HepG2 (cell line): ENCODE data around the gene KLB. TPM values are rescaled to one million over a fixed set of nuclear protein-coding genes. Genes with fewer than 3 reads are reported as not detected.
A peak's percentile ranks its signal among the peaks of the same experiment; 100 is the strongest.

Experiments used
- FOXO1 ChIP-seq: sonication (generic); formaldehyde crosslinking; IDR thresholded peaks from 2 replicates; pipeline ENCODE4 v1.4.0; 2020; ENCODE audit warnings: missing genetic modification reagents
- PCBP1 ChIP-seq: fragments of 200-400 bp; formaldehyde crosslinking; IDR thresholded peaks from 2 replicates; pipeline ENCODE4 v1.6.1; 2017; ENCODE audit warnings: mild to moderate bottlenecking, low read depth, low read length, borderline replicate concordance
- RAD51 ChIP-seq: fragments of 450-650 bp; IDR thresholded peaks from 2 replicates; pipeline ENCODE4 v1.6.1; 2016; ENCODE audit warnings: borderline replicate concordance
- RBAK ChIP-seq: sonication (generic); formaldehyde crosslinking; IDR thresholded peaks from 2 replicates; pipeline ENCODE4 v1.5.1; 2020; ENCODE audit warnings: mild to moderate bottlenecking, missing genetic modification reagents
- SIX4 ChIP-seq: sonication (generic); formaldehyde crosslinking; IDR thresholded peaks from 2 replicates; pipeline ENCODE4 v1.4.0; 2020; ENCODE audit warnings: missing genetic modification reagents
- TOPORS ChIP-seq: sonication (generic); formaldehyde crosslinking; IDR thresholded peaks from 2 replicates; pipeline ENCODE4 v1.8.0; 2023; ENCODE audit warnings: mild to moderate bottlenecking, missing genetic modification reagents
- YEATS2 ChIP-seq: sonication (generic); formaldehyde crosslinking; IDR thresholded peaks from 2 replicates; pipeline ENCODE4 v1.4.0; 2020; ENCODE audit warnings: missing genetic modification reagents, borderline replicate concordance
- ZNF564 ChIP-seq: sonication (generic); formaldehyde crosslinking; IDR thresholded peaks from 2 replicates; pipeline ENCODE4 v1.8.1; 2023; ENCODE audit warnings: mild to moderate bottlenecking, missing genetic modification reagents
- polyA plus RNA-seq, 8 experiments: library from polyadenylated mRNA; depleted of rRNA in 3 of 8; stranded (reverse) in 7 of 8; unstranded in 1 of 8; fragments of >200 nt; fragmentation: Illumina TruSeq in 4 of 8; extraction: Trizol in 4 of 8; gene quantifications; 2 replicates each; pipeline versions ENCODE4 v1.2.1 to v1.2.3, GENCODE V29; 2011 to 2016; ENCODE audit warnings: low read depth in 4 of 8, missing spikeins in 1 of 8, mixed read lengths in 1 of 8; ENCODE audit not compliant: insufficient read depth in 1 of 8
- total RNA-seq, 5 experiments: library from RNA; depleted of rRNA; stranded (reverse); fragments of >200 nt; fragmentation: Illumina TruSeq; extraction: Trizol; gene quantifications; 2 replicates each; pipeline ENCODE4 v1.2.3, GENCODE V29; 2016; ENCODE audit warnings: low read depth in 1 of 5
- TF ChIP-seq, protein P1 (sequence below): sonication (generic); formaldehyde crosslinking; IDR thresholded peaks from 2 replicates; pipeline ENCODE4 v1.5.0; 2020; ENCODE audit warnings: mild to moderate bottlenecking, missing genetic modification reagents
- TF ChIP-seq, protein P2 (sequence below): sonication (generic); formaldehyde crosslinking; IDR thresholded peaks from 2 replicates; pipeline ENCODE4 v1.8.0; 2022; ENCODE audit warnings: missing genetic modification reagents, mild to moderate bottlenecking, inconsistent platforms, borderline replicate concordance
- TF ChIP-seq, protein P3 (sequence below): sonication (generic); formaldehyde crosslinking; IDR thresholded peaks from 2 replicates; pipeline ENCODE4 v1.5.1; 2020; ENCODE audit warnings: missing genetic modification reagents, mild to moderate bottlenecking, borderline replicate concordance
- TF ChIP-seq, protein P4 (sequence below): sonication (generic); formaldehyde crosslinking; conservative IDR thresholded peaks from 2 replicates; pipeline ENCODE4 v1.4.0; 2020; ENCODE audit warnings: missing genetic modification reagents
- TF ChIP-seq, protein P5 (sequence below): sonication (generic); formaldehyde crosslinking; IDR thresholded peaks from 2 replicates; pipeline ENCODE4 v1.4.0; 2020; ENCODE audit warnings: missing genetic modification reagents, borderline replicate concordance
- TF ChIP-seq, protein P6 (sequence below): sonication (generic); formaldehyde crosslinking; IDR thresholded peaks from 2 replicates; pipeline ENCODE4 v1.4.0; 2020; ENCODE audit warnings: missing genetic modification reagents, borderline replicate concordance

The KLB gene
- total and polyA plus RNA-seq, 2 of the 13 experiments (the other 11 are each of a cell fraction or from before 2014, with no cell fraction given) = 25.3 to 82.0 TPM

DNA sequence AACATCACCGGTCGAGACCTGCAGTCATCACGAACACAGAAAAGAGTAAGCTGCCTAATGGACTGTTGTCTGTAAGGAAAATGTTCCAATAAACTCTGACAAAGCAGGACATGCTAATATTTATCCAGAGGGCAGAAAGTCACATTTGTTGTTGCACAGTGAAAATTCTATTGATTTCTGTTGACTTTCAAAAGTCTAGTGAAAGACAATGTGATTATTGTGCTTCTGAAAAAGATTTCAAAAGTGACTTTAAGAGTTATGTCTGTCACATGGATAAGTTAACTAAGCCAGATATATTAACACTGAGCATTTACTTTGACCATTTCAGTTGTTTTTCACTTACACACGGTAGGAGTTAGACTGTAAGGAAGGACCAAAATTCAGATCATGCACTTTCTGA is 31.3 kb upstream of the KLB start (continued):
- TF ChIP-seq, protein P1, sequence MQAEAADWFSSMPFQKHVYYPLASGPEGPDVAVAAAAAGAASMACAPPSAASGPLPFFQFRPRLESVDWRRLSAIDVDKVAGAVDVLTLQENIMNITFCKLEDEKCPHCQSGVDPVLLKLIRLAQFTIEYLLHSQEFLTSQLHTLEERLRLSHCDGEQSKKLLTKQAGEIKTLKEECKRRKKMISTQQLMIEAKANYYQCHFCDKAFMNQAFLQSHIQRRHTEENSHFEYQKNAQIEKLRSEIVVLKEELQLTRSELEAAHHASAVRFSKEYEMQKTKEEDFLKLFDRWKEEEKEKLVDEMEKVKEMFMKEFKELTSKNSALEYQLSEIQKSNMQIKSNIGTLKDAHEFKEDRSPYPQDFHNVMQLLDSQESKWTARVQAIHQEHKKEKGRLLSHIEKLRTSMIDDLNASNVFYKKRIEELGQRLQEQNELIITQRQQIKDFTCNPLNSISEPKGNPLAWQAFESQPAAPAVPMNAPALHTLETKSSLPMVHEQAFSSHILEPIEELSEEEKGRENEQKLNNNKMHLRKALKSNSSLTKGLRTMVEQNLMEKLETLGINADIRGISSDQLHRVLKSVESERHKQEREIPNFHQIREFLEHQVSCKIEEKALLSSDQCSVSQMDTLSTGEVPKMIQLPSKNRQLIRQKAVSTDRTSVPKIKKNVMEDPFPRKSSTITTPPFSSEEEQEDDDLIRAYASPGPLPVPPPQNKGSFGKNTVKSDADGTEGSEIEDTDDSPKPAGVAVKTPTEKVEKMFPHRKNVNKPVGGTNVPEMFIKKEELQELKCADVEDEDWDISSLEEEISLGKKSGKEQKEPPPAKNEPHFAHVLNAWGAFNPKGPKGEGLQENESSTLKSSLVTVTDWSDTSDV (CRISPR knock-in tag) = no peak
- TF ChIP-seq PCBP1 (no peak), RBAK (no peak), FOXO1 (CRISPR knock-in tag) (peak; percentile 81; the same call in 1 of the 2 replicates), SIX4 (CRISPR knock-in tag) (no peak), RAD51 (no peak), TOPORS (CRISPR knock-in tag) (no peak), YEATS2 (CRISPR knock-in tag) (no peak), ZNF564 (CRISPR knock-in tag) (no peak)
- TF ChIP-seq, protein P2, sequence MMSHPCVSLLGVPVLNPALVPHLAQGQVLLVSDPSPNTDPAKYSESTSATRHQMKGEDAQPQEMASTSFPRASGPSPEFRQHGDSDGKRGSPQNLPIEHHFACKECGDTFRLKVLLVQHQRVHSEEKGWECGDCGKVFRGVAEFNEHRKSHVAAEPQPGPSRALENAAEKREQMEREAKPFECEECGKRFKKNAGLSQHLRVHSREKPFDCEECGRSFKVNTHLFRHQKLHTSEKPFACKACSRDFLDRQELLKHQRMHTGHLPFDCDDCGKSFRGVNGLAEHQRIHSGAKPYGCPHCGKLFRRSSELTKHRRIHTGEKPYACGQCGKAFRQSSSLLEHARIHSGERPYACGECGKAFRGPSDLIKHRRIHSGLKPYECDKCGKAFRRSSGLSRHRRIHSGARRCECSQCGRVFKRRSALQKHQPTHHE = no peak
- TF ChIP-seq, protein P3, sequence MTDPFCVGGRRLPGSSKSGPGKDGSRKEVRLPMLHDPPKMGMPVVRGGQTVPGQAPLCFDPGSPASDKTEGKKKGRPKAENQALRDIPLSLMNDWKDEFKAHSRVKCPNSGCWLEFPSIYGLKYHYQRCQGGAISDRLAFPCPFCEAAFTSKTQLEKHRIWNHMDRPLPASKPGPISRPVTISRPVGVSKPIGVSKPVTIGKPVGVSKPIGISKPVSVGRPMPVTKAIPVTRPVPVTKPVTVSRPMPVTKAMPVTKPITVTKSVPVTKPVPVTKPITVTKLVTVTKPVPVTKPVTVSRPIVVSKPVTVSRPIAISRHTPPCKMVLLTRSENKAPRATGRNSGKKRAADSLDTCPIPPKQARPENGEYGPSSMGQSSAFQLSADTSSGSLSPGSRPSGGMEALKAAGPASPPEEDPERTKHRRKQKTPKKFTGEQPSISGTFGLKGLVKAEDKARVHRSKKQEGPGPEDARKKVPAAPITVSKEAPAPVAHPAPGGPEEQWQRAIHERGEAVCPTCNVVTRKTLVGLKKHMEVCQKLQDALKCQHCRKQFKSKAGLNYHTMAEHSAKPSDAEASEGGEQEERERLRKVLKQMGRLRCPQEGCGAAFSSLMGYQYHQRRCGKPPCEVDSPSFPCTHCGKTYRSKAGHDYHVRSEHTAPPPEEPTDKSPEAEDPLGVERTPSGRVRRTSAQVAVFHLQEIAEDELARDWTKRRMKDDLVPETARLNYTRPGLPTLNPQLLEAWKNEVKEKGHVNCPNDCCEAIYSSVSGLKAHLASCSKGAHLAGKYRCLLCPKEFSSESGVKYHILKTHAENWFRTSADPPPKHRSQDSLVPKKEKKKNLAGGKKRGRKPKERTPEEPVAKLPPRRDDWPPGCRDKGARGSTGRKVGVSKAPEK (CRISPR knock-in tag) = no peak
- TF ChIP-seq, protein P4, sequence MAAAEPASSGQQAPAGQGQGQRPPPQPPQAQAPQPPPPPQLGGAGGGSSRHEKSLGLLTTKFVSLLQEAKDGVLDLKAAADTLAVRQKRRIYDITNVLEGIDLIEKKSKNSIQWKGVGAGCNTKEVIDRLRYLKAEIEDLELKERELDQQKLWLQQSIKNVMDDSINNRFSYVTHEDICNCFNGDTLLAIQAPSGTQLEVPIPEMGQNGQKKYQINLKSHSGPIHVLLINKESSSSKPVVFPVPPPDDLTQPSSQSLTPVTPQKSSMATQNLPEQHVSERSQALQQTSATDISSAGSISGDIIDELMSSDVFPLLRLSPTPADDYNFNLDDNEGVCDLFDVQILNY (CRISPR knock-in tag) = no peak
- TF ChIP-seq, protein P5, sequence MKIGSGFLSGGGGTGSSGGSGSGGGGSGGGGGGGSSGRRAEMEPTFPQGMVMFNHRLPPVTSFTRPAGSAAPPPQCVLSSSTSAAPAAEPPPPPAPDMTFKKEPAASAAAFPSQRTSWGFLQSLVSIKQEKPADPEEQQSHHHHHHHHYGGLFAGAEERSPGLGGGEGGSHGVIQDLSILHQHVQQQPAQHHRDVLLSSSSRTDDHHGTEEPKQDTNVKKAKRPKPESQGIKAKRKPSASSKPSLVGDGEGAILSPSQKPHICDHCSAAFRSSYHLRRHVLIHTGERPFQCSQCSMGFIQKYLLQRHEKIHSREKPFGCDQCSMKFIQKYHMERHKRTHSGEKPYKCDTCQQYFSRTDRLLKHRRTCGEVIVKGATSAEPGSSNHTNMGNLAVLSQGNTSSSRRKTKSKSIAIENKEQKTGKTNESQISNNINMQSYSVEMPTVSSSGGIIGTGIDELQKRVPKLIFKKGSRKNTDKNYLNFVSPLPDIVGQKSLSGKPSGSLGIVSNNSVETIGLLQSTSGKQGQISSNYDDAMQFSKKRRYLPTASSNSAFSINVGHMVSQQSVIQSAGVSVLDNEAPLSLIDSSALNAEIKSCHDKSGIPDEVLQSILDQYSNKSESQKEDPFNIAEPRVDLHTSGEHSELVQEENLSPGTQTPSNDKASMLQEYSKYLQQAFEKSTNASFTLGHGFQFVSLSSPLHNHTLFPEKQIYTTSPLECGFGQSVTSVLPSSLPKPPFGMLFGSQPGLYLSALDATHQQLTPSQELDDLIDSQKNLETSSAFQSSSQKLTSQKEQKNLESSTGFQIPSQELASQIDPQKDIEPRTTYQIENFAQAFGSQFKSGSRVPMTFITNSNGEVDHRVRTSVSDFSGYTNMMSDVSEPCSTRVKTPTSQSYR (CRISPR knock-in tag) = no peak
- TF ChIP-seq, protein P6, sequence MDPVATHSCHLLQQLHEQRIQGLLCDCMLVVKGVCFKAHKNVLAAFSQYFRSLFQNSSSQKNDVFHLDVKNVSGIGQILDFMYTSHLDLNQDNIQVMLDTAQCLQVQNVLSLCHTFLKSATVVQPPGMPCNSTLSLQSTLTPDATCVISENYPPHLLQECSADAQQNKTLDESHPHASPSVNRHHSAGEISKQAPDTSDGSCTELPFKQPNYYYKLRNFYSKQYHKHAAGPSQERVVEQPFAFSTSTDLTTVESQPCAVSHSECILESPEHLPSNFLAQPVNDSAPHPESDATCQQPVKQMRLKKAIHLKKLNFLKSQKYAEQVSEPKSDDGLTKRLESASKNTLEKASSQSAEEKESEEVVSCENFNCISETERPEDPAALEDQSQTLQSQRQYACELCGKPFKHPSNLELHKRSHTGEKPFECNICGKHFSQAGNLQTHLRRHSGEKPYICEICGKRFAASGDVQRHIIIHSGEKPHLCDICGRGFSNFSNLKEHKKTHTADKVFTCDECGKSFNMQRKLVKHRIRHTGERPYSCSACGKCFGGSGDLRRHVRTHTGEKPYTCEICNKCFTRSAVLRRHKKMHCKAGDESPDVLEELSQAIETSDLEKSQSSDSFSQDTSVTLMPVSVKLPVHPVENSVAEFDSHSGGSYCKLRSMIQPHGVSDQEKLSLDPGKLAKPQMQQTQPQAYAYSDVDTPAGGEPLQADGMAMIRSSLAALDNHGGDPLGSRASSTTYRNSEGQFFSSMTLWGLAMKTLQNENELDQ = no peak
